B cell (primary cell): ENCODE measurements around the gene PWWP2B.

Source experiments
- CTCF ChIP-seq: fragments of 200-600 bp; IDR thresholded peaks from one replicate; pipeline ENCODE4 v1.8.0; 2022; ENCODE audit warnings: antibody characterized with exemption, mild to moderate bottlenecking
- EZH2 ChIP-seq: IDR thresholded peaks from 2 replicates; pipeline ENCODE4 v1.6.1; 2012; ENCODE audit warnings: borderline replicate concordance, low read depth, mild to moderate bottlenecking, moderate library complexity, low read length; ENCODE audit not compliant: insufficient read depth, poor library complexity, severe bottlenecking

- TF ChIP-seq CTCF = no peak
- no peak for TF ChIP-seq EZH2
Observed at GRCh38 chr10:132394201-132394811, 2.7 kb upstream of the PWWP2B start.
